ENCODE data around the gene RPTOR. TPM values are rescaled to one million over a fixed set of nuclear protein-coding genes. Genes with fewer than 3 reads are reported as not detected.
"Not testable (repeated sequence)": the region's sequence is repeated elsewhere in the genome, so short reads cannot be mapped to it uniquely, and the experiment has no call there.

Gene RPTOR
- total RNA-seq, 2 donors from 2014 or later = 62.0 to 228 TPM

DNA sequence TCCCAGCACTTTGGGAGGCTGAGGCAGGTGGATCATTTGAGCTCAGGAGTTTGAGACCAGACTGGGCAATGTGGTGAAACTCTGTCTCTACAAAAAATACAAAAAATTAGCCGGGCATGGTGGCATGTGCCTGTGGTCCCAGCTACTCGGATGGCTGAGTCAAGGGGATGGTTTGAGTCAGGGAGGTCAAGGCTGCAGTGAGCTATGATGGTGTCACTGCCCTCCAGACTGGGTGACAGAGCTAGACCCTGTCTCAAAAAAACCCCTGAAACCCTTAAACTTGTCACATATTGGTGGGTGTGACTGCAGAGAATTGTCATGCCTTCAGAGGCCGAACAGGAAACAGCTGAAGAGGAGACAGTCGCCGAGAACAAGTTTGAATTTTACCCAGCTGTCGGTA, 13.4 kb downstream of the RPTOR start:
- ATAC-seq (replicated peaks) = peak; percentile 99
- H3K4me1 Mint-ChIP-seq = peaks cover 13% of the 10 kb centered on the region

DNA sequence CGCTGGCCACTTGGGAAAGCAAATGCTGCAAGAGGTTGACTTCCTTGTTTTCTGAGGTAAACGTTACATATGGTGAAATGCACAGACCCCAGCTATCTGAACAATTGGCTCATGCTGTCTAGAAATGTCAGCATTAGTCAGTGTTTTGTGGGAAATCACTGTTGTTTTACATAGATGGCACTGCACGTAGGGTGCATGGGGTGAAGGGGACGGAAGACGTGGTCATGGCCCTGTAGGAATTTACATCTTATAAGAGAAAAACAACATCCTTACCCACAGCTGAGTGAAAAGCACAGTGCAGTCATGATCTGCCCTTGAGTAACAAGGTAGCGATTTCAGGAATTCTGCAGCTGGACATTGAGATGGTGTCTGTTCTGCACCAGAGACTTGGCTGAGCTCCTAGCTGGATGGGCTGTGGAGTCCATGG, 15.2 kb downstream of the RPTOR start:
- Mint-ChIP-seq H3K27me3 (no peaks in the 10 kb centered on the region), H3K4me1 (peaks cover 16% of the 10 kb centered on the region), H3K9me3 (no peaks in the 10 kb centered on the region), H3K27ac (peak overlapping the region; percentile 17), H3K36me3 (ENCODE audit: low read depth) (peaks cover 17% of the 10 kb centered on the region), H3K4me3 (no peak overlapping the region)
- no peak for ATAC-seq (replicated peaks)

More for the DNA sequence above, 13.4 kb downstream of the RPTOR start:
- Mint-ChIP-seq H3K9me3 (no peaks in the 10 kb centered on the region), H3K4me3 (no peak overlapping the region), H3K36me3 (ENCODE audit: low read depth) (peaks cover 26% of the 10 kb centered on the region), H3K27me3 (no peaks in the 10 kb centered on the region), H3K27ac (peak overlapping the region; percentile 59)

DNA sequence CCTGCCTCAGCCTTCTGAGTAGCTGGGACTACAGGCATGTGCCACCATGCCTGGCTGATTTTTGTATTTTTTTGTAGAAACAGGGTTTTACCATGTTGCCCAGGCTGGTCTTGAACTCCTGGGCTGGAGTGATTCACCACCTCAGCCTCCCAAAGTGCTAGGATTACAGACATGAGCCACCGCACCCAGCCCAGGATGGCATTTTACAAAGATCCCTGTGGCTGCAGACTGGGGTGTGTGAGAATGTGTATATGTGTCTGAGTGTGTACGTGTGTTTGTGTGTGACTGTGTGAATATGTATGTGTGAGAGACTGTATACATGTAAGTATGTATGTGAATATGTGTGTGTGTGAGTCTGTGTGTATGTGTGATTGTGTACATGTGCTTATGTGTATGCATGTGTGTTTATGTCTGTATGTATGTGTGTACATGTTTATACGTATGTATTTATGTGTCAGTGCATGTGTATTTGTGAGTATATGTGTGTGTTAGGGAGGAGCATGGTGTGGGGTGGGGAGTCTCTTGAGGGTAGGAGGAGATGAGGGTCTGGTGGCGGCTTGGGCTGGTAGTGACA, 17.0 kb downstream of the RPTOR start:
- Mint-ChIP-seq H3K9me3 (no peaks in the 10 kb centered on the region), H3K27me3 (no peaks in the 10 kb centered on the region), H3K4me3 (no peak overlapping the region), H3K4me1 (peaks cover 22% of the 10 kb centered on the region), H3K27ac (peak overlapping the region; percentile 20), H3K36me3 (ENCODE audit: low read depth) (peaks cover 13% of the 10 kb centered on the region)
- no peak for ATAC-seq (replicated peaks)

DNA sequence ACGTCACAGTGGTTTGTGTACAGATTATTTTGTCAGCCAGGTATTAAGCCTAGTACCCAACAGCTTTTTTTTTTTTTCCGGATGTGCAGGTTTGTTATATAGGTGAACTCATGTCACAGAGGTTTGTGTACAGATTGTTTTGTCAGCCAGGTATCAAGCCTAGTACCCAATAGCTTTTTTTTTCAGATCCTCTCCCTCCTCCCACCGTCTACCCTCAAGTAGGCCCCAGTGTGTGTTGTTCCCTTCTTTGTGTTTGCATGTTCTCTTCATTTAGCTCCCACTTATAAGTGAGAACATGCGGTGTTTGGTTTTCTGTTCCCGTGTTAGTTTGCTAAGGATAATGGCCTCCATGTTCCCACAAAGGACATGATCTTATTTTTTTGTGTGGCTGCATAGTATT, 19.9 kb downstream of the RPTOR start:
- Mint-ChIP-seq H3K27me3 (no peaks in the 10 kb centered on the region), H3K4me3 (no peak overlapping the region), H3K4me1 (peaks cover 14% of the 10 kb centered on the region), H3K36me3 (ENCODE audit: low read depth) (peaks cover 7% of the 10 kb centered on the region), H3K9me3 (no peaks in the 10 kb centered on the region), H3K27ac (peak overlapping the region; percentile 60)
- no peak for ATAC-seq (replicated peaks)

DNA sequence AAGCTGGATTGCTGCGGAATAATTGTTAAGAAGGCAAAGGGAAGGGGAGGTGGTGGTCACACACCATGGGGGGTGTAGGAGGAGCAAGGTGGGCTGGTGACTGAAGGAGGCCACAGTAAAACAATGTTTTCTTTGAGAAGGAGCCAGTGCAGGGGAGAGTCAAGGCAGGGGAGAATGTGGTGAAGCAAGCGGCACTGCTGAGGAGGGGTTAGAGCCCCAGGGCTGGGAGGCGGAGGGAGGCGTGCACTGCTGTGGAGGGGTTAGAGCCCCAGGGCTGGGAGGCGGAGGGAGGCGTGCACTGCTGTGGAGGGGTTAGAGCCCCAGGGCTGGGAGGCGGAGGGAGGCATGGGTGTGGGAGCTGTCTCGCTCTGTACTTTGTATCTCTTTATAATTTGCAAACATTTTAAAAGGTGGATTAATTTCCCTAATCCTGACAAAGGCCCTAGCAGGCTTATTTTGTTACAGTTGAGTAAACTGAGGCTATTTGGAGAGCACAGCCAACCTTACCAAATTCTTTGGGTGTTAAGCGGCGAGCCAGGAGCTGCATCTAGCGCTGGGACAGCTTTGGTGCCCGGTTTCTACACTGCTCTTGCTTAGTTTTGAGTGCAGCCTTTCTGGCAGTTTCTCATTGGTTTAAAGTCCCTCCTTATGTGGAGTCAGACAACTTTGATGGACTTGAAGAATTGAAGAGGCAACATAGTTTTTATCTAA, 20.9 kb downstream of the RPTOR start:
- no peak for ATAC-seq (replicated peaks)
- no peak overlapping the region for H3K4me3 Mint-ChIP-seq

DNA sequence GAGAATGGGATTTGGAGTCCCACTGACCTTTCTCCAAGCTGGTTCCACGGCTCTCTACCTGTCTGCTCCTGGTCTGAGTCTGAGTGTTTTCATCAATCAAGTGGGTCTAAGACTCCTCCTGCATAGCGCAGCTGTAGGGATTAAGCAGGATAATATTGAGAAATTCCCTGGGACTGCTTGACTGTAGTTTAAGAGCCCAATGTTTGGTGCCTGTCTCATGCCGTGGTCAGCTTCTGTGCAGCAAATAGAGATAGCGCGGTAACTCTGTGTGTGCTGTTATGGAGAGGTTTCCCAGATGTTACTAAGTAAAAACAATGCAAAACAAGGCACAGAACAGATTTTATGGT, 21.4 kb downstream of the RPTOR start:
- Mint-ChIP-seq H3K4me1 (peaks cover 20% of the 10 kb centered on the region), H3K4me3 (no peak overlapping the region), H3K36me3 (ENCODE audit: low read depth) (peaks cover 9% of the 10 kb centered on the region), H3K27ac (no peak overlapping the region), H3K27me3 (no peaks in the 10 kb centered on the region), H3K9me3 (no peaks in the 10 kb centered on the region)
- no peak for ATAC-seq (replicated peaks)

More for the DNA sequence above, 20.9 kb downstream of the RPTOR start:
- no peaks in the 10 kb centered on the region for H3K27me3 Mint-ChIP-seq
- peaks cover 7% of the 10 kb centered on the region for H3K36me3 Mint-ChIP-seq (ENCODE audit: low read depth)
- H3K9me3 Mint-ChIP-seq = no peaks in the 10 kb centered on the region
- peaks cover 20% of the 10 kb centered on the region for H3K4me1 Mint-ChIP-seq
- H3K27ac Mint-ChIP-seq = peak overlapping the region; percentile 60

DNA sequence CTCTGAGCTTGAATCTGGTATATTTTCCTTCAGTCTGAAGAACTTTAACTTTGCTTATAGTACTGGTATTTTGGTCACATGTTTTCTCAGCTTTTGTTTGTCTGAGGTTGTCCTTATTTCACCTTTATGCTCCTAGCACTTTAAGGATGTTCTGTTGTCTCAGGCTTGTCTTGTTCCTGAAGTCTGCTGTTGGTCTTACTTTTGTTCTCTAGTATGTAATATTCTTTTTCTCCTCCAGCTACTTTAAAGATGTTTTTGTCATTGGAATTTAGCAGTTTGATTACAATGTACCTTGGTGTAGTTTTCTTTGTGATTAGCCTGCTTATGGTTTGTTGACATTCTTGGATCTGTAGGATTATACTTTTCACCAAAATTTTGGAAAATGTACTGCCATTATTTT, 23.6 kb downstream of the RPTOR start:
- Mint-ChIP-seq H3K4me3 (no peak overlapping the region), H3K4me1 (peaks cover 14% of the 10 kb centered on the region), H3K27ac (peak overlapping the region; percentile 2), H3K27me3 (no peaks in the 10 kb centered on the region), H3K36me3 (ENCODE audit: low read depth) (peaks cover 9% of the 10 kb centered on the region), H3K9me3 (no peaks in the 10 kb centered on the region)
- ATAC-seq (replicated peaks) = no peak

DNA sequence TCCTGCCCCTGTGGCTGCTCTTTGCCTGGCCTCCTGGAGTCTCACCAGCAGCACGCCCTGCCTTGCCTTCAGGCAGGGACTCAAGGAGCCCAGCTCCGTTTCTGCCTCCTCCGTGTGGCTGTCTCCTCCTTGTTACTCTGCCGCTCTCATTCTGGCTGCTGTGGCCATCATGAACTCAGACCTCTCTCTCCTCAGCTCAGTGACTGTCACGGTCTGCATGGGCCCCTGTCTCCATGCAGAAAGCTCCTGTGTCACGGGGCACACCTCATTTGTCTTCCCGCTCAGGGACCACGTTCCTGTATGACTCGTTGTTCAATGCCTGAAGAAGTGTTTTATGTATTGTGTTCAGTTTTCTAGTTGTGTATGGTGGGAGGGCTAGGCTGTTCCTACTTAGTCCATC, 25.3 kb downstream of the RPTOR start:
- no peak for ATAC-seq (replicated peaks)
- Mint-ChIP-seq H3K4me3 (no peak overlapping the region), H3K27ac (peak overlapping the region; percentile 7), H3K9me3 (no peaks in the 10 kb centered on the region), H3K4me1 (peaks cover 10% of the 10 kb centered on the region), H3K36me3 (ENCODE audit: low read depth) (peaks cover 9% of the 10 kb centered on the region), H3K27me3 (no peaks in the 10 kb centered on the region)

DNA sequence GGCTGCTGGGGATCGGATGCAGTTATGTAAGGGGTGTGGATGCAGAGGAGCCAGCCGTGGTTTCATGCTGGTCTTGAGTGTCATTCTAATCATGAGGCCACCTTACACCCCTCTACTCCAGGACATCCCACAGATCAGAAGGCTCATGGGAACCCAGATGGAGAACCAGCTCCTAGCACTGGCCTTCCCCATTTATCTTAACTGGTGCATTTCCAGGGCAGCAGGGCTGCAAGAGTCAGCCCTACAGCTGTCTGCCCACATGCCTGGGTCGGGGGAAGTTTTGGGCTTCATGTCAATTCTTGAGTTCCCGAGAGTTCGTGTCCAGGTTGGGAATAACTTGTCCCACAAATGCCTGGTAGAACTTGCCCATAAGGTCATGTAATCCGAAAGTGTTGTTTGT, 29.1 kb downstream of the RPTOR start:
- Mint-ChIP-seq H3K27ac (no peak overlapping the region), H3K4me1 (peaks cover 9% of the 10 kb centered on the region), H3K4me3 (no peak overlapping the region), H3K27me3 (no peaks in the 10 kb centered on the region), H3K9me3 (no peaks in the 10 kb centered on the region), H3K36me3 (ENCODE audit: low read depth) (peaks cover 9% of the 10 kb centered on the region)
- no peak for ATAC-seq (replicated peaks)

DNA sequence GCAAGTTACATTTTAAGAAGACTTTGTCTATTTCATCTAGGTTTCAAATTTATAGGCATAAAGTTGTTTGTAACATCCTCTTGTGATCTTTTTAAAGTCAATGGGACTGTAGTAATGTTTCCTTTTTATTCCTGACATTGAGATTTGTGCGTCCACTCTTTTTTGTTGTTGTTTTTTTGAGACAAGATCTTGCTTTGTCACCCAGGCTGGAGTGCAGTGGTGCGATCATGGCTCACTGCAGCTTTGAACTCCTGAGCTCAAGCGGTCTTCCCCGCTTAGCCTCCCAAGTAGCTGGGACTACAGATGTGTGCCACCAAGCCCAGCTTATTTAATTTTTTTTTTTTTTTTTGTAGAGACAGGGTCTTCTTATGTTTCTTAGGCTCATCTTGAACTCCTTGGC, 29.9 kb downstream of the RPTOR start:
- peaks cover 9% of the 10 kb centered on the region for H3K36me3 Mint-ChIP-seq (ENCODE audit: low read depth)
- H3K4me1 Mint-ChIP-seq = peaks cover 9% of the 10 kb centered on the region
- ATAC-seq (replicated peaks) = no peak
- no peak overlapping the region for H3K4me3 Mint-ChIP-seq
- no peak overlapping the region for H3K27ac Mint-ChIP-seq
- H3K27me3 Mint-ChIP-seq = no peaks in the 10 kb centered on the region
- H3K9me3 Mint-ChIP-seq = no peaks in the 10 kb centered on the region

DNA sequence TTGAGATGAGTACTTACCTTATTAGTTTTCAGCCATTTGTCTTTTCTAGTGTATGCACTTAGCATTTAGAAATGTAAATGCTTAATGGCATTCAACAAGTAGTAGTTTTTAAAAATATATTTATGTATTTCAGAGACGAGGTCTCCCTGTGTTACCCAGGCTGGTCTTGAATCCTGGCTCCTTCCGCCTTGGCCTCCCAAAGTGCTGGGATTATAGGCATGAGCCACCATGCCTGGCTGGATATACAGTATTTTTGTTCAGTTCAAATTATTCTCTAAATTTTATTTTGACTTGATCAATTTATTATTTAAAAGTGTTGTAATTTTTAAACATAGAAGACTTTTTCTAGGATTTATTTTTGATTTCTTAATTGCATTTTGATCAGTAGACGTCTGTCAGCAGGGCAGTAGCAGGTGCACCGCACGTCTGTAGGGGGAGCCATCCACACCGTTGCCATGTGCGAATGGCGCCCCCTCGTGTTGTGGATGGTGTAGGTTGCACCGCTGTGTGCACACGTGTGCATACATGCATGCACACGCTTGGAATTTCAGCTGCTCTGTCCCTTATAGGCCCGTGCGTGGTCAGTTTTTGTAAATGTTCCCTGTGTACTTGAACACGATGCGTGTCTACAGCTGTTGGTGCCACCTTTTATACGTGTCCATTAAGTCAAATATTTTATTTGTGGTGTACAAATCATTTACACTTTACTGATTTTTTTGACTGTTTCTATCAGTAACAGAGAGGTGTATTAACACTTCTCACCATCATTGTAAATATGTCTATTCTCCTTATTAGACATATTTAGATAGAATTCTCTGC, 30.6 kb downstream of the RPTOR start:
- H3K4me3 Mint-ChIP-seq = no peak overlapping the region
- H3K4me1 Mint-ChIP-seq = peaks cover 4% of the 10 kb centered on the region
- H3K36me3 Mint-ChIP-seq (ENCODE audit: low read depth) = peaks cover 9% of the 10 kb centered on the region
- H3K27me3 Mint-ChIP-seq = no peaks in the 10 kb centered on the region
- peak overlapping the region; percentile 41 for H3K27ac Mint-ChIP-seq
- no peaks in the 10 kb centered on the region for H3K9me3 Mint-ChIP-seq
- ATAC-seq (replicated peaks) = peak; percentile 100

DNA sequence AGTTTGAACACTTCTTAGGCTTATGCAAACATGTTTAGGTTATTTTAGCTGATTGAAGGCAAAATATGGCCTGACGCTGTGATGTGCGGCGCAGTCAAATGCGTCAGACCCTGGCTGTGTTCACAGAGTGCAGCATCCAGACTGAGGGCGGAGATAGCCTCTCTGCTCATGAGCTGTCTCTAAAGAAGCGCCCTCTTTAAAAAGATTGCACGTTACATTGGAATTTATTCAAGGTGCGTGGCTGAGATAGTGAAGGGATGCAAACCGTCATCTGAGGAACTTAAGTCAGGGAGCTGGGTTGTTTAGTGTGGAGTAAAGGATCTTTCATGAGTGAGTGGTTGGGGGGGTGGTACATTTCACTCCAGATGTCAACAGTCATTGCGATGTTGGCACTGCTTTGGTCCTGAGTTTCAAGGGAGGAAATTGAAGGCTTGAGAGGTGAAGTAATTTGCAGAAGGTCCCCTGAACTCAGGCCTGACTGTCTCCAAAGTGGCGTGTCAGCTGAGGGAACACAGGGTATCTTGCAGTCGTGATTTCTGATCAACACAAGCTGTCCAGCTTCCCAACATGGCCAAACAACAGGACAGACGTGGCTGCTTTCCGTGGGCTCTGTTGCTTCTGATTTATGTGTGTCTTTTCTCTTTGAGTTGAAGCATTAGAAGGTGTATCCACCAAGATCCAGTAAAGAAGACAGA, 33.4 kb downstream of the RPTOR start:
- peaks cover 9% of the 10 kb centered on the region for H3K4me1 Mint-ChIP-seq
- H3K9me3 Mint-ChIP-seq = no peaks in the 10 kb centered on the region
- H3K27me3 Mint-ChIP-seq = no peaks in the 10 kb centered on the region
- H3K27ac Mint-ChIP-seq = no peak overlapping the region
- H3K36me3 Mint-ChIP-seq (ENCODE audit: low read depth) = peaks cover 7% of the 10 kb centered on the region
- H3K4me3 Mint-ChIP-seq = no peak overlapping the region
- ATAC-seq (replicated peaks) = no peak

DNA sequence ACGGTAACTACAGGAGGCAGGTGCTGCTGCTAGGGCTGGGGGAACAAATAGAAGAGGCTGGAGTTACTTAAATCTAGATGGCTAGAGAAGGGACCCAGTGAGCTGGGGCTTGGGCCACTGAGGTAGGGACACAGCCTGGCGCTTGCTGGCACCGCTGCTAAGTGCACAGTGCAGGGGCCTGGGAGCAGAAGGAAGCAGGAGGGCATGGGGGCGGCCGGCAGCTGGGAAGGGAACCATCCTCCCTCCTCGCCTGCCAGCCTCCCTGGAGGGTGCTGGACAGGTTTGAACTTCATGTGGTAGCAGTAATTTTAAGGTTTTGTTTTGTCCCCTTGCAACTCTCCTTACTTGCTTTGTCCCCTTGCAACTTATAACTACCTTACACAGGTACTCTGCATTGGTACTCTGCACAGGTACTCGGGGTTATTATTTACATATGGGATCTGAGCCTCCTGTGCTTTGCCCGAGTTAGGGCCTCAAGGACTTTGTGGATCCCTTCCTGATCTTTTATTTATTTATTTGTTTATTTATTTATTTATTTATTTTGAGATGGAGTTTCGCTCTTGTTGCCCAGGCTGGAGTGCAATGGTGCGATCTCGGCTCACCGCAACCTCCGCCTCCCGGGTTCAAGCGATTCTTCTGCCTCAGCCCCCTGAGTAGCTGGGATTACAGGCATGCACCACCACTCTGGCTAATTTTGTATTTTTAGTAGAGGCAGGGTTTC, 34.2 kb downstream of the RPTOR start:
- H3K27ac Mint-ChIP-seq; H3K27me3 Mint-ChIP-seq; H3K4me3 Mint-ChIP-seq; H3K9me3 Mint-ChIP-seq; ATAC-seq (replicated peaks): not testable (repeated sequence)
- peaks cover 11% of the 10 kb centered on the region for H3K36me3 Mint-ChIP-seq (ENCODE audit: low read depth)
- H3K4me1 Mint-ChIP-seq = peaks cover 13% of the 10 kb centered on the region

DNA sequence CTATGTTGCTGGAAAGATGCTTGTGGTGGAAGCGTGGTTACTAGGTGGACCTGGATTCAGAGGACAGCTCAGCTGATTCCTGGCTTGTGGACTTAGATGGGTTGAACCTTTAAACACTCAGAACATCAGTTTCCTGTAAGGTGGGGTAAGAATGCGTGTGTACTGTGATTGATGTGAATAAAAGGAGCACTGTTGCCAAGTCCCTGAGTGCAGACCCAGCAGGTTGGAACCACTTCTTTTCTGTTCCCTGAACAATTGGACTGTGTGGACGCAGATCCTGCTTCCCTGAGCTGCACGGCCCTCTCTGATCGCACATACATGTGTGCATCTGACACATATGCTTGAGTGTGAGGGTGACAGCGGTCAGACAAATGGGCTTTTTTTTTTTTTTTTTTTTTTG, 37.5 kb downstream of the RPTOR start:
- Mint-ChIP-seq H3K4me3 (no peak overlapping the region), H3K27ac (no peak overlapping the region), H3K4me1 (peaks cover 27% of the 10 kb centered on the region), H3K9me3 (no peaks in the 10 kb centered on the region), H3K36me3 (ENCODE audit: low read depth) (peaks cover 14% of the 10 kb centered on the region), H3K27me3 (no peaks in the 10 kb centered on the region)
- no peak for ATAC-seq (replicated peaks)

Measured in activated T-helper 17 cell treated with anti-CD3 and anti-CD28 coated beads, Interleukin-2, amount 50 U/mL, for 72 hours (primary cell).